Stimulated activated CD4-positive, alpha-beta T cell treated with anti-CD3 and anti-CD28 coated beads, Interleukin-12 subunit alpha, Interleukin-12 subunit beta, amount 100 ng/mL, for 24 hours (primary cell): ENCODE data around the gene BMF.

Source experiments
- DNase-seq, 2 experiments: peaks; one replicate each; pipeline ENCODE4 v3.0.0-alpha.2; 2020; ENCODE audit warnings: low read depth in 2 of 2

The BMF gene

DNA sequence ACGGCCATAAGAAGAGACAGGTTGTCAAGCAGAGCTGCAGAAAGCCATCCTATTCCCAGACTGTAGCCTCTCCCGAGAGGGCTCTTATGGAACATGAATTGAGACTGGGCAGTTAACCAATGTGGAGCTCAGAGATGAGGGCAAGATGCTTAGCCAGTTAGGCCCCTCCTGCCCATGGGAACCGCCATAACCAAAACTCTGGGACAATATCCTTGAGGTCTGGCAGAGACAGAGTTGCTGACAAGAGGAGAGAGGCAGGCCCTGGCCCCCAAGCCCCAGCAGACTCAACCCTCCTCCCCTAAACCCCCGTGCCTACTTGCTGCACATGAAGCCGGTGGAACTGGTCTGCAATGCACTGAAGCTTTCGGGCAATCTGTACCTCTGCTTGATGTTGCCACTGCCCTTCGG, 4.8 kb downstream of the BMF start:
- no peak for DNase-seq

DNA sequence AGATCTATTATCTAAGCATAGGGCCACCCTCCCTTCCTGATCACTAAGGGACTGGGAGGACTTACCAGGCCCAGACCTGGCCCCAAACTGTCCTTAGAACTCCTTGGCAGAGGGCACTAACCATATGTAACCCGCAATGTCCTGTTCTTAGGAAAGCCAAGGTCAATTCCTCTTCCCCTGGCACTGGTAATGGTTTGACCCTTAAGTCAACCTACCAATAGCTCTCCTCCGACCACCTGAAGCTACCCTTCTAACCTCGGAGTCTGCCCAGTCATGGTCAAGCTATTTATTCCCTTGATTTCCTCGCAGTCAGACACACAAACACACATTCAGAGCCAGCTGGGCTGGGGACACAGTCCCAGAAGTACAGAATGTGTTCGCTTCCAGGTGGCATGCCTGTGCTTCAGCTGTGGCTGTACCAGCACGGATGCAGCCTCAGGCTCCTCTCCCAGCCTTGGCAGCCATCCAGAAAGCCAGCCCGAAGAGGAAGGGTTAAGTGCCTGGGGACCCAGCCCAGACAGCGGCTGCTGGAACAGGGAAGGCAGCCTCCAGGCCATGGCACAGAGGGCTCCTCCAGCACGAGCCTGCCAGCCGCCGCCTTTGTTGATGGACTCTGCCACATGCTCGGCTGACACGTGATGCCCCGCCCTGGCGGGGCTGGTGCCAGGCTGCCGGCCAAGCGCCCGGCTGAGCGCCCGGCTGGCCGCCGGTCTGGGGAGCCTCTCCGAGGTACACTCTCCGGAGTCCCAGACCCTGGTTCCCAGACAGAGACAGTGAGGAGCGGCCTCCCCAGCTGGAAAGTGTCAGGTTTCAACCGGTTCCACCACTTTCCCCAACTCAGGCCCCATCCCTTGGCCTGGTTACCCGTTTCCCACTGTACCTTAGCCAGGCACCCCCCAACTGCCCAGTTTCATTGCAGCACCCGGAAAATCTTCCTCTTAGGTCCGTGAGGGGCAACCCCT, 5.5 kb downstream of the BMF start:
- no peak for DNase-seq

DNA sequence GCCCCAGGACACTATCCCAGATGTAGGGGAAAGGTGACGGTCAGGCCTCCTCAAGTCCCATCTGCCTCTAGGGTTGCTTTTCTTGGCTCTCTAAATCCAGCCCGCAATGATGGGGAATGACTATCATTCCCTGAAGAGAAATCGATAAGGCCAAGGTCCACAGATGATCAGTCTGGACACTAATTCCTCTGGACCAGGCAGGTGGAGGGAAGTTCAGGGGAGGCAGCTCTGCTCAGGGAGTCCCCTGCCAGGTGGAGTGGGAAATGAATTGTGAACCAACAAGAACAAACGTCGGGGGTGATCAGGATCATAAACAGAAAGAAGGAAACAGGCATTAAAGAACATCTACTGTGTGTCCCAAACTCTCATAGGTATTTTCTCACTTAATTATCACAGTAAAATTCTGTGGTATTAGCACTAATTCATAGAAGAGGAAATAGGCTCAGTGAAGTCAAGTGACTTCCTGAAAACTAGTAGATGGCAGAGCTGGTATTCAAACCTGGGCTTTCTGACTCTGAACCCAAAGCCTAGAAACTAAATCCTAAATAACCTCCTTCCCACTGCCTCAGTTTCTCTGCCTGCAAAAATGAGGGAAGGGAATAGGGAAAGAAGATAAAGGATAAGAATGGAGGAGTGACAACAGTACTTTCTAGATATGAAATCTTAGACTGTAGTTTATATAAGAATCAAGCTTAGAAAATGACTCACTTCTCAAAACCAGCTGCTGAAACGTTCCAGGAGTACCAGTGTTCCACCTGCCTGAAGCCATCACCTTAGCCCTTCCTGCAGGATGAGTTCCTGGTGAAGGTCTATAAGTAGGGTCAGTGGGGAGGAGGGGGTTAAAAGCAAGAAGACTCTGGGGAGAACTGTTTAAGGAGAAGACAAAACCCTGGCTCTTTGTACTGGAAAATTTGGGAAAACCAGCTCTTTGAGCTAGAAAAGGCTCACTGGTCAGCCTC, 7.5 kb downstream of the BMF start:
- no peak for DNase-seq

DNA sequence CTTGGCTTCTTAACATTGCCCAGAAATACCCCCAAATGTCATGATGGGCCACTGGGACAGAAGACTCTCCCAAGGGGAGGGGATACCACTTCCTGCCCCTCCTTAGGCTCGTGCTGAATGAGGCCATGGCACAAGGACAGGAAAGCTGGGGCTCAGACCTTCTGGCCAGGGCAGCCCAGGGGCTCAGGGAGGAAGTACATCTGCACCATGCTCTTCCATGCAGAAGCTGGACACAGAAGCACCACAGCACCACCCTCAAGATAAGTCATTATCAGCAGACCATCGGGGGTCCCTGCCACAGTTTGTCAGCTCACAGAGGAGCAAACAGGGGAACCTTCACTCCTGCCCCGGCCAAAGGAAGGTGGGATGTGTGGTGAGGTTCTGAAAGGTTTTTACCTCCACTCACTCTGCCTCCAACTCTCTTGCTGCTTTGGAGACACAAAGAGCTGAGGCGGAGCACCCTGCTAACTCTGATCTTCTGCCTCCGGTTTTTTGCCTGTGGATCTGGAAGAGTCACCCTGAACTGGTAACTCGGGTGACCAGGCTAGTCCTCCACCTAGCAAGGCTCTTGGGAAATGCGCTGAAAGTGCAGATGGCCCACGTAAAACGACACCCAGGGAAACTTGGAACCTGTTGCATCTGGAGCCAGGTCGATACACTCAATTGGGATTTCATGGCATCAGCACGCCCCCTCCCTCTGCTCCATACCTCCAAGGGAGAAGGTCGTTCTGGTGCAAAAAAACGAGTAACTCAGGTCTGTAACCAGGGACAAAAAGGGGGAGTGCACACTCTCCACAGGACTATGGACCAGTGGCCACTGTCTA, 8.3 kb downstream of the BMF start:
- no peak for DNase-seq

DNA sequence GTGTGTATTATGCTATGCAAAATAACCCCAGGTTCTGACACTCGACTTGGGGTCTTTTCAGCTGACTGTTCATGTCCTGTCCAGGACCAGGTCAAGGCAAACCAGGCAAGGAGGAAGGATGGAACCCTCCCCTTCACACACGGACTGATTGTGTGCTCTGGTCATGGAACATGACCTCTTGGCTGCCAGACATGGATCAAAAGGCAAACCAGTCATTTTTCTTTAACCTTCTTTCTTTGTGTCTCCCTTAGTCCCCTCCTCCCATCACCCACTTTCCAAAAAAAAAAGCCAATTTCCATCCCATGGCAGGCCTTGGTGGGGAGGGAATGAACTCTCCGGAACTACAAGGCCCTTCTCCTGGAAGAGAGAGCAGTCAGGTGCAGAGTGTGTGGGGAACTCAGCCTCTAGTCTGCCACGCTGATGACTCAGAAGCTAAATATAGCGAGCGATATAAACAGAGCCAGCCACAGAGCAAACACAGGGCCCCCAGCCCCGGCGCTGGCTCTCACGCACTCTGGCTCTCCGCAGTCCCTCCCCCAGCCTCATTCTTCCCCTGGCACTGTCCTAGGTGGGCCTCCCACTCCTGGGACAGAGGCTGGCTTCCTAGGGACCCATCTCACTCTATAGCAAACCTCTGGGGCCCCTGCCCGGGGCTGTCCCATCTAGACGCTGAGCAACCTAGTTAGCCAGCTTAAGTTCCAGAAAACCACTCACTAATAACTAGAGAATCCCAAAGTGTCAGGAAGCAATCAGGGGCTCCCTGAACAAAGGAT, 10.0 kb downstream of the BMF start:
- peak; percentile 65 to 72 for DNase-seq

DNA sequence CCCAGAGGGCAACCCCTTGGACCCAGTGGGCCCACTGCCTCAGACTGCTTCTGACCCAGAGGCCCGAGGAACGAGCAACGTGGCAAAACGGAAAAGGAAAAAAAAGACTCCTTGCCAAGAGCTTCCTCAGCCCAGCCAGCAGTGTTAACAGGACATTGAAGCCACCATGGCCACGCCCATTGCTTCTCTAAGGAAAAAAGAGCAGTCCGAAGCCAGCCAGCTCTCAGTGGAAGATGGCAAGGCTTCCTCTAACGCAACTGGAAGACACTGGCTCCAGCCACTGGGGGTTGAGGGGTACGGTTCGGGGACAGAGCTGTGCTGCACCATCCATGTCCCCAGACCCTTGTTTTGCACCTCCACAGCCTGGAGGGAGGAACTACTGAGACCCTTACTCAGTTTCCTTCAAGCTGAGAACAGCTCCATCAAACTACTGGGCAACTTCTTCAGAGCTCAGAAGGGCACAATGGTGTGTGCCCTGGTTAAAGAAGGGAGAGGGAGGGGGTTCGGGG, 10.7 kb downstream of the BMF start:
- DNase-seq: no peak

DNA sequence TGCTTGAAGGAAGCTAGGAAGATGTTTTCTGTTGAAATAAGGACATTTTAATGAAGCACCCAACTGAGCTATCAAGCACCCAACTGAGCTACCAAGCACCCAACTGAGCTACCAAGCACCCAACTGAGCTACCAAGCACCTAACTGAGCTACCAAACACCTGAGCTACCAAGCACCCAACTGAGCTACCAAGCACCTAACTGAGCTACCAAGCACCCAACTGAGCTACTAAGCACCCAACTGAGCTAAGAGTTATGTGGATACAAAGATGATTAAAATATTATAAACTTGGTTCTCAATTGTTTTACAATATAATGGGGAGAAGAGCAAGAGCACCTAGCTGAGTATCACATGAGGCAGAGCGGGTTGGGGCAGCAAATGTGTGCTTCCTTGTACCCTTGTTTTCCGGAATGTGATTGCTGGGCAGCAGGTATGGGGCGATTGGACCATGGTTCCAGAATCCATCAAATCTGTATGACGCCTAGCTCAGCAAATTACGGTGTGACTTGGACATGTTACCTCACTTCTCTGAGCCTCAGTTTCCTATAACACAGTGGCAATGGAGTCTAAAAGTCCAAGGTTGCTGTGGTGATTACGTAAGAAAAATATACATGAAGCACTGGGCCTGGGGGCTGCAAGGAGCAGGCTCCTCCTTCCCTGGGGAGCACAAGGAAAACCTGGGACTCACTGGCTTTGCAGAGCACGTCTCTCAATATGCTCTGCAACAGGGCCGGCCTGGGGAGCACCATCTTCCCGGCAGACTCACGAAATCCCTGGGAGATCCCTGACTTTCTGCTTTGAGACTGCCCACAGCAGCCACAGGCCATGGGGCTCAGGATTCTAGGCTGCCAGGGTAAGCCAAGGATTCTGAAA, 11.3 kb downstream of the BMF start:
- DNase-seq: no peak

DNA sequence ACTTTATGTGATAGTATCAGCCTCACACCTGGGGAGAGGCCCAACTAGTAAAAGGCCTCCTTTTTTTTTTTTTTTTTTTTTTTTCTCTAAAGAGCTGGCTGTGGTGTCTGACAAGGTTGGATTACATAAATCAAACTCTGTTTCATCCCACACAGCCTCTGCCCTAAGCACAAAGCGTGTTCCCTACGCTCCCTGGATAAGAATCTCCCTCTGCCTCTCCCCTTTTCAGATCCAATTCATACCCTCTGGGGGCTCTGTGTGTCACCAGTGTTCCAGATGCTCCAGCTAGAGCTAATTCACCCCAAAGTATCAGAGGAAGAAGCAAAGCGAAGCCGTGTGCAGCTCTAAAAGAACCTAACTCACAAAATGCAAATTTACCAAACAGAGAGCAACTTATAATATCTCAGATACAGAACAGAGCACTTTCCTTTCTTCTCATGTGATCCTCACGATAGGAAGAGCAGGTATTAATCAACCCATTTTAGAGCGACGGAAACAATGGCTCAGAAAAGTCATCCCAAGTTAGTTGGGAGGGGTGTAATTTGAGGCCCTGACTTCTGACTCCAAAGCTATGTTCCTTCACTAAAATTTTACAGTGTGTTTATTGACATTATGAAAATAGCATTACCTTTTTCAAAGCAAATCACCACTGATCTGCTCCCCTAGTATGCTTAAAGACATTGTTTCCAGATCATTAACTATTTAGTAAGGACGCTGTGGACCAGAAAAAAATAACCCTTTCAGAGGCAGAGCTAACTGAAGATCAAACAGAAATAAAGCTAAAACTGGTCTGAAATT, 12.4 kb downstream of the BMF start:
- no peak for DNase-seq

DNA sequence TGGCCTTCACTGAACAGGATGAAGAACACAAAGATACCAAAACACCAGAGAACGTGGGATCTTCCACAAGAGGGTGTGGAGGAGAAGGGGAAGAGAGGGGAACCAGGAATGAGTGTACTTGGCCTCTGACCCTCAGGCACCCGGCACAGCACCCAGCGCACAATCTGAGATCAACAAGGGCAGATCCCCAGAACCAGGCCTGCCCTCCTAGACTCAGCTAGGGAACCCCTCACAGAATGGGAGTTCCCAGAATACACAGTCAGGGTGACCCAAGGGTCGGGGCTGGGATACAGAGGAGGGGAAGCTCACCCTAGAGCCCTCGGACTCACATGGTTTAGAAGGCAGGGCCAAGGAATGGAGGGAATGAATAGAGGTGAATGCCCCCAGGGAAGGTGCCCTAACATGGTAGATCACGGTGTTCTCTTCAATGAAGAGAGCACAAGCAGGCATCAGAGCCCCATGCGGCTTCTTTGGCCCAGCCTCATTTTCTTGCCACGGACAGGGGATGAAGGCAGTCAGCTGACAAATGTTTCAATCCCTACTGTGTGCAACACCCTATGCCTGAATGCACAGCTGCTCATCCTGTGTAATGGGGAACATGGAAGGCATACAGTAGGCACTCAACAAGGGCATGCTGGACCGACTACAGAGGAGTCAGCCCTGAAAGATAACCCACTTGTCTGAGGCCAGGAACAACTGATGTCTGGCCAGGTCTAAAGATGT, 13.1 kb downstream of the BMF start:
- DNase-seq: no peak

DNA sequence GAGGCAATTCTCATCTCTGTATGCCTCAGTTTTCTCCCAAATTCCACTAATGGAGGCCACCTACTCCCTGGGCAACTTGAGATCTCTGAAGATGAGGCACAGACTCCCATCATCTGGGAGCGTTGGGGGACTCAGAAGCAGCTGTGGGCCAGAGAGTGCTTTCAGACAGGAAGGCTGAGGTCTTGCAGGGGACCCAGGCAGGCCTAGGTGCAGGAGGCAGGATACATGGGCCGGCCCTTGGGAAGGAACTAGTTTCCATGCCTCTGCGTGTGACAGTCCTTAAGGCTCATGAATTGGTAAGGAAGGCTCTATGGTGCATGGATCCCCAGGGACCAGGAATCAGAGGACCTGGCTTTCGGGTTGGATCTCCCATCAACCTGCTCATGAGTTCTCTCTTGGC, 14.5 kb downstream of the BMF start:
- no peak for DNase-seq

DNA sequence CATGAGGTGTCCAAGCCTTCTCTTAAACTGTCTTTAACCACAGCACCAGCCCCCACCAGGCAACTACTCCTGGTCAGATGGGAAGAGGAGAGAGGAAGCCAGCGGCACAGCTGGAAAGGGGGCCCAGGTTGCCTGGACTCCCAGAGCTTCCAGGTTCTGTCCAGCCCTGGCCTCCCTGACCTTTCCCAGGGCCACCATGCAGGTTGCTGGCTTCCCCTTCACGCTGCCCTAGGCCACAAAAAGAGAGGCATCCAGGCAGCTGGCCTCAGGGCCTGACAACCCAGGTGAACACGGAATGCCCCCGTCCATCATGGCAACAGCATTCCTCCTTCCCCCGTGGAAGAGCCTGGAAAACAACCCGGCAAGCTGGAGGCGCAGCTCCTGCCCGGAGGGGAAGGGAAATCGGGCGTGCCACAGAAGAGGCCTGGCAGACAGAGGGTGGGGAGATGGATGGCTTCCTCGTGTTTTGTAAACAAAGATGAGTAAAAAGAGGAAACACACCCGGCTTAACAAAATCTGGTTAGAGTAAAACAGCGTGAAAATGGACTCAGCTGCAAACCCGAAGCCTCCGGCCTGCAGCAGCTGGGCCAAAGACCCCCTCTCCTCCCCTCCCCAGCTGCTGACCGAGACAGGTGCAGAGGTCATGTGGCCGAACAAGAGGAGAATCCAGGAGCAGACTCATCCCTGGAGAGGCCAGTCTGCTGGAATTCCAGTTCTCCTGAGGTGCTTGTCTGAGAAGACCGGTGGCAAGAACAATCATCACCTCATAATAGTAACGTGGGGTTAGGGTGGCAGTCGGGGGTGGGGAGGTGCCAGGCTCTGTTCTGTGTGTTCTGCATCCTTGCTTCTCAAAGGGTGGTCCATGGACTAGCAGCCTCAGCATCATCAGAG, 15.5 kb downstream of the BMF start:
- no peak for DNase-seq

DNA sequence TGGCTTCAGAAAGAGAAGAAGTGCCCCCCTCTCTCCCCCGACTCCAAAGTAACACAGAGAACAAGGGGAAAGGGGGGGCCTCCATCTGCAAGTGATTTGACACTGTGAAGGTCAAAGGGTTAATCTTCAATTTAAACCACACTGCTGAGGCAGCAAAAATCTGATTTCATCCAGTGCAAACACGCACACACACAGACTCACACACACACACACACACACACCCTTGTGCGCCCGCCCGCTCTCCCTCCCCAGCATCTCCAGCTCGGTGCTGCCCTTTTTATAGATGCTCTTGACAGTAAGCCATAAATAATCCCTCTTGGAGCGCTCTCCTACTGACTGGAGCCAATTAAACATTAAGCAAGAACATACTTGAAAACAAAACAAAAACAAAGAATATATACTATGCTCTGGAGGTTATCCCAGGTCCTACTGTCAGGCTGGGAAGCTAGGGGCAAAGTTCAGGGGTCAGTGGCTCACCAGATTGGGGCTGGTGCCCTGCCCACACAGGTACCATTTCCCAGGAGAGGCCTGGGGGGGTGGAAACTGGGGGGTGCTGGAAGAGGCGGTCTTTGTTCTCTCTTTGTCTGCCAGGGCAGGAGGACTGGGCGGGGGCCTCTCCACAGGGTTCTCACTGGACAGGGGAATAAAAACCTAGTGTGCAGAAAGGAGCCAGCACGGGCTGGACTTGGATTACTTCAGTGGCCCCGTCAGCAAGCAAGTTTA, 16.3 kb downstream of the BMF start:
- DNase-seq: no peak

DNA sequence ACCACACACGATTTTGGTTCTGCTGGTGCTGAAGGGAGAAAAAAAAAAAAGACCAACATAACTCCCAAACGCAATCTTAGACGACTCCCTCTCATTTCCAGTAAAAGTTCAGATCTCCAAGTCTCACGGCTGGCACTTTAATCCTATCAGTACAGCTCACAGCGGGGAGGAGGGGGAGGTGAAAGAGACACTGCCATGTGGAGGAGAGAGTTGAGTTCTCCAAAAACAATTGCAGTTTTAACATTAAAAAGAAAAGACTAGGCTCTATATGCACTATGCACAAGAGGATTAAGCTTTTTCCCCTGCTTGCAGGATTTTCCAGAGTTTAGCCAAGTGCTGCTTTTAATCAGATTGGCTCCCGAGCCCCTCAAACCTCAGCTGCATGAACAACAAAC, 16.8 kb downstream of the BMF start:
- no peak for DNase-seq

DNA sequence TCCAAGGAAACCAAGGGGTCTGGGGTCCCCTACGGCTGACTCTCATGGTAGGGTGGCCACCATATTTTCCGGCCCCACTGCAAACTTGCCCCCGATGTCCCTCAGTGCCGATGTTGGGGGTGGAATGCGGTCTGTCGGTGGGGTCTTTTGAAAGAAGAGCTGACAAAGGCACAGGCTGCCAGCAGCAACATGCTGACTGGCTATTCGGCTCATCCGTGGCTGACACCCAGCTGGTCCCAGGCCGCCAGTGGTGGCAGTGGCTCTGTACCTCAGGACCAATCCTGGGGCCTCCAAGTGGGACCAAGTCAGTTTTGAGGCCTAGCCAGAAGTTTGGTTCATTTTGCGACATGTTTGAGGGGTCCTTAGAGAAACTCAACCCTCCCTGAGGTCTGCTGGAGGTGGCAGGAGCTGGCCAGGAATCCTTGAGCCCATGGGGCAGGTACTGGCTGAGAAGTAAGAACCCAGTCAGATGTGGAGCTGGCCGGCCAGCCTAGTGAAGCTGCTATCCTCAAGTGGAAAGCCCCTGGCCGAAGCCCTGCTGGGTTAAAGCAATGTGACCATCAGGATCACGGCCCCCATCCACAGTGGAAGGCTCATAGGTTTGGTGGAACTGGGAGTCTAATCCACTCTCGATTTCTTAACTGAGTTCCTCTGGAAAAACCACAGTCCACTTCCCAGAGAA, 17.8 kb downstream of the BMF start:
- DNase-seq: no peak

DNA sequence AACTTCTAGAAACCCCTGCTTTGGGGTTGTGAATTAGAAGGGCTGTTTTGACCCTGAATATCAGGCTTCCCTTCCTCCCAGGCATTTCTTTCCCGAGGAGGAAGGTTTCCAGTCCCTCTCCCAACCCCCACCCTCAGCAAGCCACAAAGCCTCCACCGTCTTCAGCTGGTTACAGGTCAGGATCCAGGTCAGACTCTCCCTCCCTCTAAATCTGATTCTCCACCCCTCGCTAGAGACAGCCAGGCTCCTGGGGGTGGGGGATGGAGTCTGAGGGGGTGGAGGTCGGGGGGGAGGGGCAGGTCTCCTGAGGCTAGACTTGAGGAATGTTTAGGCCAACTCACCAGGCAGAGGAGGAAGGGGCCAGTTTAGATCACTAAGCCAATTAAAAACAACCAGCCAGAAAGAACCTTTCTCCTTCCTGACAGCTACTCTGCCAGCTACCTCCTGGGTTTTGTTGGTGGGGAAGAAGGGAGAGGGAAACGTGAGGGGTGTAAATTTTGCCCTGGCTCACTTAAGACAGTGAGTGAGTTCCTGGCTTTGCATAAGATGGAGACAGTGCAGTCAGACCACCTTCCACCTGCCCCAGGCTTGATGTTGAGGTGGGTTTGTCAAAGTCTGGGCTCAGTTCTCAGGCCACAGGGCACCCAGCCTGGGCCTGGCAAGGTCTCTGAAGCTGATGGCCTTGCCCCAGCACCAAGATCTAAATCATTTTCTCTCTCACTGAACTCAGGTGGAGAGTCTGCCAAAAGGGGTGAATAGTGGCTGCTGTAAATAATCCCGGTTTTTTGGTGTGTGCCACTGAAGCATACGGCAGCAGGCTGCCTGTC, 19.5 kb downstream of the BMF start:
- DNase-seq: no peak
